ENCODE results near the gene PRCP.
"Not testable (repeated sequence)": the region's sequence is repeated elsewhere in the genome, so short reads cannot be mapped to it uniquely, and the experiment has no call there.

The PRCP gene

GRCh38 chr11:82871646-82872045, 28.6 kb downstream of the PRCP start:
- DNase-seq (ENCODE audit: low spot score) = no peak

GRCh38 chr11:82869657-82870056, 30.6 kb downstream of the PRCP start:
- peak; percentile 11 for DNase-seq (ENCODE audit: low spot score)

GRCh38 chr11:82867495-82868082, 32.6 kb downstream of the PRCP start:
- peak; percentile 59 for DNase-seq (ENCODE audit: low spot score)

DNA sequence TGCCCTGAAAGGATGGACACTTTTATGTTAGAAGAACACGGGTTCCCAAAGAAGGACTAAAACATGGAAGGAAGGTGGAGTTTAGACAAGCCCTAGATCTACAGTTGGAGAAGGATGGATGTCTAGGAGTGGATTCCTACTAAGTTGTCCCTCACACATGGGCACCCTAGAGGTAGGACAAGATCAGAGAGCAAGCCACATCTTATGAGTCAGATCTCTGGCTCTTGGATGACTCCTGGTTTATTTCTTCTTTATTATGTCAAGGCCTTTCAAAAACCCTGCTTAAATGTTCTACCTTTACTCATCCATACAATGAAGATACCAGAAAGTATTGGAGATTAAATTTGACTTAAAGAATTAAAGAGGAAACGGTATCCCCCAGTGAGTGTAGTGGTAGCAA, 34.4 kb downstream of the PRCP start:
- DNase-seq (ENCODE audit: low spot score) = peak; percentile 18

- peak; percentile 66 for DNase-seq (ENCODE audit: low spot score)
Measured at GRCh38 chr11:82864268-82864667, 36.0 kb downstream of the PRCP start.

- no peak for DNase-seq (ENCODE audit: low spot score)
Measured at GRCh38 chr11:82863209-82863608, 37.0 kb downstream of the PRCP start.

DNA sequence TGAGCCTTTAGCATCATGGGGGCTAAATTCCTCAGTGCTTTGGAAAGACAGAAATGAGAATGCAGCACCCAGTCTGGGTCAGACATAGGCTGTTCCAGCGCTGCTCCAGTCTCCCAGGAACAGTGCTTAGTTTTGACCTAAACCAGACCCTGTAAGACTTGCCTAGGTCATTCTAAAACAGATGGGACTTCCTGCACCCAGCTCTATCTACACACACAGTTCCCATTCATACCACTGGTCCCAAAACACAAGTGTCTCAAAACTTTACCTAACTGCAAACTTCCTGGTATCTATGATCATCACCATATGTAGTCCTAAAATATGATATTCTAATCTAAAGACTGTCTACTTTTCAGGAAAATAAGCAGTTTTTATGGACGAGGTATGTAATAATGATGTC, 37.9 kb downstream of the PRCP start:
- no peak for DNase-seq (ENCODE audit: low spot score)

DNA sequence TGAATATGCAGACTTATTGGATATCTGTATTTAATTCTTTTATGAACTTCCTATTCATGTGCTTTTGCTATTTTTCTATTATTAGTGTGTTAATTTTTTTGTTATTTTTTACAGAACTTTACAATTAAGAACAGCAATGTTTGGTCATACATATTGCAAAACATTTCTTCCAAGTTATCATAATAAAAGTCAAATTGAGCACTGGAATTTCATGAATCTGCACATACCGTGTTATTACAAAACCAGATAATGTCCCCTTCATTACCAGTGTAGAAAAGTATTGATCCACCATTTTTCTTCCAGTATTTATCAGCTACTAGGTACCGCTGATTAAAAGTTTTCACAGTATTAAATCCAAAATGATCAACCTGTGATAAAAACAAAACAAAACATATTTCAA, 40.5 kb downstream of the PRCP start:
- no peak for DNase-seq (ENCODE audit: low spot score)

DNA sequence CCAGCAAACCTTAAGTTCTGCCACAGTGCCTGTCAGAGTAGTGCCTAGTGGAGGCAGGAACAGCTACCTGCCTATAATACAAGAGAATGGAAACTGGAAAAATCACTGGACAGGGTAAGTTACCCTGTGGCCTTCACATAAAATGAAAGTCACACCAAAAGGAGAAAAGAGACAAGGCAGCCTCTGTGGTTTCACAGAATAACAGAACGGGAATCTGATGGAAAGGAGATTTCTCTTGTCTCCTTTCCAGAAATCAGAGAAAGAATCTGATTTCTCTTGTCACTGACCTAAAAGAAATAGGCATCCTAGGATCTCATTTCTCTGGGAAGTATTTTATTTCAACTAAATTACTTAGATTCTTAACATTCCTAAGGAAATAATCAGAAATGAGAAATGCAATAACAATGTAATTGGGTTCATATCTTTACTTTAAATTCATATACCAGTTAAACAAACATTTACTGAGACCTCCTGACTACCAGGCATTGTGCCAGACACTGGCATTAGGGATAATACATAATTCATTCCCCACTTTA, 41.6 kb downstream of the PRCP start:
- DNase-seq (ENCODE audit: low spot score) = peak; percentile 30

GRCh38 chr11:82858133-82858532, 42.1 kb downstream of the PRCP start:
- no peak for DNase-seq (ENCODE audit: low spot score)

GRCh38 chr11:82857145-82857544, 43.1 kb downstream of the PRCP start:
- no peak for DNase-seq (ENCODE audit: low spot score)

GRCh38 chr11:82855616-82856015, 44.6 kb downstream of the PRCP start:
- no peak for DNase-seq (ENCODE audit: low spot score)

DNA sequence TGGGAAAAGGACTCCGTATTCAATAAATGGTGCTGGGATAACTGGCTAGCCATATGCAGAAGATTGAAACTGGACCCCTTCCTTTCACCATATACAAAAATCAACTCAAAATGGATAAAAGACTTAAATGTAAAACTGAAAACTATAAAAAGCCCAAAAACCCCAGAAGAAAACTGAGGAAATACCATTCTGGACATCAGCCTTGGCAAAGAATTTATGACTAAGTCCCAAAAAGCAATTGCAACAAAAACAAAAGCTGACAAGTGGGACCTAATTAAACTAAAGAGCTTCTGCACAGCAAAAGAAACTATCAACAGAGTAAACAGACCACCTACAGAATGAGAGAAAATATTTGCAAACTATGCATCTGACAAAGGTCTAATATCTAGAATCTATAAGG, 45.3 kb downstream of the PRCP start:
- not testable (repeated sequence) for DNase-seq (ENCODE audit: low spot score)

GRCh38 chr11:82854242-82854641, 46.0 kb downstream of the PRCP start:
- no peak for DNase-seq (ENCODE audit: low spot score)

DNA sequence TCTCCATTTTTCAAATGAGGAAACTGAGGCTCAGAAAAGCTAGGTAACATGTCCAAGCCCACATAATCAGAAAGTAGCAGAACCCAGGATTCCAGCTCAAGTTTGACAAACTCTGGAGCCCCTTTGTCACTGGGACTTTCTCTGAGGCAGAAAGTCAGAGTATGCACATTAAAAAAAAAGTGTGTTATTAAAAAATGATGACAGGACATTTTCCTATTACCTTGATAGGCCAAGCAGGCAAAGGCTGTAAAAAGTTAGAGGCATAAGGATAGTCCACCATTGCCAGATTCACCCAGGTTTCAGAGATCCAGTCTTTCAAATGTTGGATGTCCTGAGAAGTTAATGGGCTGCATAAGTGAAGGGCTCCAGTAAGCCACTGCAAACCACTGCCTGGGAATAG, 51.4 kb downstream of the PRCP start:
- no peak for DNase-seq (ENCODE audit: low spot score)

- no peak for DNase-seq (ENCODE audit: low spot score)
Measured at GRCh38 chr11:82845356-82846353, 54.6 kb downstream of the PRCP start.

DNA sequence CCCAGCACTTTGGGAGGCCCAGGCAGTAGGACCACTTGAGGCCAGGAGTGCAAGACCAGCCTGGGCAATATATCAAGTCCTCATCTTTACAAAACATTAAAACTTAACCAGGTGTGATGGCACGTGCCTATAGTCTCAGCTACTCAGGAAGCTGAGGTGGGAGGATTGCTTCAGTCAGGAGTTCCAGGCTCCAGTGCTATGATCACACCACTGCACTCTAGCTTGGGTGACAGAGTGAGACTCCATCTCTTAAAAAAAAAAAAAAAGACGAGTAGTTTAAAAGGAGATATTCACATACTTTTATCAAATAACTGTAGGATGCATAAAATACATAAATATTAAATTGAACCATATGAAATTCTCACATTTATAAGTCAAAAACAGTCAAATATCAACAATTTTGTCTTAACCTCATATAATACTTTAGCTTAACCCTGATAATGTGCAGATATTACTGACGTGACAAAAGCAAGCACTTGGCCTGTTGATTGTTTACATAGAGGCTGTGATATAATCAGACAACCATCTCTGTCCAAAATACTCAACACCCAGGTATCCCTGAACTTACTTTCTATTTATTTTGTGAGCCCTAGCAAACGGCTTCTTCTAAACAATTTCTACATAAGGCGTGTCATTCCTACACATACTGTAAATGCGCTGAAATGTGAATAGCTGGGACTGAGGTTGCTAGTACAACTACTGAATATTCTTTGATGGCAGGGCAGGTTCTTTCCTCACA, 57.0 kb downstream of the PRCP start:
- no peak for DNase-seq (ENCODE audit: low spot score)

- no peak for DNase-seq (ENCODE audit: low spot score)
Measured at GRCh38 chr11:82842019-82842418, 58.2 kb downstream of the PRCP start.

DNA sequence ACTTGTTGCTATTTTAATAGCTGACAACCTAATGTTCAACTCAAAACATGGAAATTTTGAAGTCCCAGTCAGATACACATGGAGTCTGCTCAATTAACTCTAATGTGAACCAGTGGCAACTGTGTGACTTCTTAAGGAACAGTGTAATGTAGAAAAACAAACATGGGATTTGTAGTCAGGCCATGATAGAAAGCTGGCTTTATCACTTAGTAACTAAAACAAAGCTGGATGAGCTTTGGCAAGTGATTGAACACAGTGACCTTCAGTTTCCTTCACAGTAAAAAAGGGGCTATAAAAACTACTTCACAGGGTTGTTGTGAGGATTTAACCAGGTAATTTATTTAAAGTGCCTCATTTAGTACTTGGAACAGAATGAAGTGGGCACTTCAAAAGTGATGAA, 62.6 kb downstream of the PRCP start:
- DNase-seq (ENCODE audit: low spot score) = no peak

DNA sequence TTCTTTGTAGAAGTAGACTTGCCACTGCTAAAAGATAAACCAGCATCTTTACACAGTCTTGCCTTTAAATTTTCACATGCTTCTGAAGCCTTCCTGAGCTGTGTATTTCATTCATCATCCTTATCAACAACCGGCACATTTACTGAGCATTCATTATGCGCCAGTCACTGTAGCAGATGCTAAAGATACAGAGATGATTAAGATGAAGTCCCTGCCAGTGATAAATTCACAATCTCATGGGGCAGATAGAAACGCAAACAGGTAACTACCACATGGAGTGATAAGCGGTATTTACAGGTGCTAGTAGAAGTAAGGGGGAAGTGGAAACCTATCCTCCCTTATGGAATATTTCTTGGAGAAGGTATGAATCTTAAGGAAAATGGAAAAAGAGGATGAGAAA, 67.2 kb downstream of the PRCP start:
- no peak for DNase-seq (ENCODE audit: low spot score)

GRCh38 chr11:82831364-82831763, 68.9 kb downstream of the PRCP start:
- no peak for DNase-seq (ENCODE audit: low spot score)

DNA sequence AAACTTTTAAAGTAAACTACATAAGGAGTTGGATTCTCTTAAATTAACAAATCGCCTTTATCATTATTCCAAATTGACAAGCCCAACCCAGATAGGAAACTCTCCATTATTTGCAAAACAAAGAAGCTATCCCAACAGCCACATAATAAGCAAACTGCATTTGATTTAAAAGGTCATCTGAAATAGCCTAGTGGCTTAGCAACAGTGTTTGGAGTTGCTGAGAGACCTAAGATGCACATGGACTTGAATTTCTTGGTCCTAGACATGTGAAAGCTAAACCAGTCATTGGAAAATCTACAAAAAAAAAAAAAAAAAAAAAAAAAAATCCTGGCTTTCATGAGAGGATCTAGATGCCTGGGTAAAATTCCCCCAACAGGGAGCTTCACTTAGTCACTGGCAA, 69.5 kb downstream of the PRCP start:
- DNase-seq (ENCODE audit: low spot score) = no peak

- no peak for DNase-seq (ENCODE audit: low spot score)
Measured at GRCh38 chr11:82829101-82829500, 71.1 kb downstream of the PRCP start.
